ENCODE data around the gene CDKAL1. TPM values are rescaled to one million over a fixed set of nuclear protein-coding genes. Genes with fewer than 3 reads are reported as not detected.
A peak's percentile ranks its signal among the peaks of the same experiment; 100 is the strongest.
"Not testable (repeated sequence)": the region's sequence is repeated elsewhere in the genome, so short reads cannot be mapped to it uniquely, and the experiment has no call there.

The CDKAL1 gene
- total RNA-seq, 5 donors from 2014 or later (not counting 1 experiment from before 2014, with no cell fraction given) = 18.8 to 29.9 (median 20.5) TPM

- Mint-ChIP-seq H3K27me3 (no peaks in the 10 kb centered on the region), H3K9me3 (no peaks in the 10 kb centered on the region), H3K36me3 (no peaks in the 10 kb centered on the region), H3K4me3 (no peak overlapping the region), H3K27ac (no peak overlapping the region), H3K4me1 (no peaks in the 10 kb centered on the region)
- DNase-seq = no peak
- ATAC-seq (replicated peaks in 1 of 4) = no peak
- H3K36me3 ChIP-seq (ENCODE audit: control insufficient read depth in 2 of 2, extremely low read depth in 1 of 2, insufficient read depth in 1 of 2, low read length in 1 of 2) = no peaks in the 10 kb centered on the region
- ChIA-PET CTCF (no interaction called here), POLR2A (no interaction called here)
- H3K4me1 ChIP-seq (ENCODE audit: control insufficient read depth in 1 of 2, extremely low read depth in 1 of 2, insufficient read depth in 2 of 2, low read length in 2 of 2) = no peaks in the 10 kb centered on the region
- WGBS (ENCODE audit: insufficient coverage) = 91% methylated on average over 6 of the region's 8 CpGs
- no peaks in the 10 kb centered on the region for H3K9me3 ChIP-seq
- H3K27me3 ChIP-seq (replicated peaks in 1 of 2; ENCODE audit: control insufficient read depth in 2 of 2, extremely low read depth in 1 of 2, insufficient read depth in 2 of 2, low read length in 1 of 2) = no peaks in the 10 kb centered on the region
- H3K27ac ChIP-seq (ENCODE audit: low read length) = no peak overlapping the region
- H3K4me3 ChIP-seq (ENCODE audit: control insufficient read depth in 1 of 2, extremely low read depth in 1 of 2, low read length in 1 of 2) = no peak overlapping the region
Measured at GRCh38 chr6:20497216-20498040, 36.8 kb upstream of the CDKAL1 start.

- DNase-seq = no peak
- H3K4me1 Mint-ChIP-seq = no peaks in the 10 kb centered on the region
- no peak overlapping the region for H3K4me3 Mint-ChIP-seq
- Histone ChIP-seq H3K27me3 (replicated peaks in 1 of 2; ENCODE audit: control insufficient read depth in 2 of 2, extremely low read depth in 1 of 2, insufficient read depth in 2 of 2, low read length in 1 of 2) (no peaks in the 10 kb centered on the region), H3K36me3 (ENCODE audit: control insufficient read depth in 2 of 2, extremely low read depth in 1 of 2, insufficient read depth in 1 of 2, low read length in 1 of 2) (no peaks in the 10 kb centered on the region), H3K27ac (ENCODE audit: low read length) (no peak overlapping the region), H3K4me1 (ENCODE audit: control insufficient read depth in 1 of 2, extremely low read depth in 1 of 2, insufficient read depth in 2 of 2, low read length in 2 of 2) (no peaks in the 10 kb centered on the region), H3K9me3 (no peaks in the 10 kb centered on the region), H3K4me3 (ENCODE audit: control insufficient read depth in 1 of 2, extremely low read depth in 1 of 2, low read length in 1 of 2) (no peak overlapping the region)
- H3K27me3 Mint-ChIP-seq = no peaks in the 10 kb centered on the region
- no peak for ATAC-seq (replicated peaks in 1 of 4)
- WGBS (ENCODE audit: insufficient coverage) = 100% methylated on average over 1 of the region's 2 CpGs
- no peak overlapping the region for H3K27ac Mint-ChIP-seq
- ChIA-PET POLR2A (no interaction called here), CTCF (no interaction called here)
- no peaks in the 10 kb centered on the region for H3K9me3 Mint-ChIP-seq
- no peaks in the 10 kb centered on the region for H3K36me3 Mint-ChIP-seq
Measured at GRCh38 chr6:20498041-20498385, 36.2 kb upstream of the CDKAL1 start.

DNA sequence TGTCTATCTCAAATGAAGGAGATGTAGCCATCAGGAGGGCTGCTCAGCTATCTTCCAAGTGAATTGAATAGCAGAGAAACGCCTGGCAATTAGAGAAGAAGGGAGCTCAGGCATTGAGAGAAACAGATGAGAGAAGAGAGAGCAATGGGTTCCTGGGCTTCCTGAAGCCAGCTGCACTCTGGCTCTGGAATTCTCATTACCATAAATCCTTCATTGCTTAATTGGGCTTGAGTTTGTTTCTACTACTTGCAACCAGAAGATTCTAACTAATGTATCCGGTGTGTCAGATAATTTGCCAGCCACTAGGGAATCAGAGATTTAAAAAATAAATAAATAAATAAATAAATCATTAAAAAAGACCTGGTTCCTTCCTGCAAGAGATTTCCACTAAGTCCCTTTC lies 25.0 kb upstream of the CDKAL1 start:
- ChIA-PET POLR2A (no interaction called here), CTCF (no interaction called here)
- no peak overlapping the region for H3K4me3 ChIP-seq (ENCODE audit: control insufficient read depth in 1 of 2, extremely low read depth in 1 of 2, low read length in 1 of 2)
- H3K4me1 ChIP-seq (ENCODE audit: control insufficient read depth in 1 of 2, extremely low read depth in 1 of 2, insufficient read depth in 2 of 2, low read length in 2 of 2) = no peaks in the 10 kb centered on the region
- H3K27ac ChIP-seq (ENCODE audit: low read length) = no peak overlapping the region
- H3K27me3 Mint-ChIP-seq = peaks cover 0 to 3% of the 10 kb centered on the region in 2 donors
- DNase-seq = no peak
- no peaks in the 10 kb centered on the region for H3K36me3 ChIP-seq (ENCODE audit: control insufficient read depth in 2 of 2, extremely low read depth in 1 of 2, insufficient read depth in 1 of 2, low read length in 1 of 2)
- no peak overlapping the region for H3K27ac Mint-ChIP-seq
- WGBS (ENCODE audit: insufficient coverage) = no CpG with 5 or more reads among the region's 2 CpGs
- no peaks in the 10 kb centered on the region for H3K4me1 Mint-ChIP-seq
- no peaks in the 10 kb centered on the region for H3K9me3 Mint-ChIP-seq
- no peak for ATAC-seq (replicated peaks in 1 of 4)
- H3K27me3 ChIP-seq (replicated peaks in 1 of 2; ENCODE audit: control insufficient read depth in 2 of 2, extremely low read depth in 1 of 2, insufficient read depth in 2 of 2, low read length in 1 of 2) = peaks cover 0 to 6% of the 10 kb centered on the region in 2 experiments
- H3K36me3 Mint-ChIP-seq = no peaks in the 10 kb centered on the region
- H3K9me3 ChIP-seq = no peaks in the 10 kb centered on the region
- no peak overlapping the region for H3K4me3 Mint-ChIP-seq

DNA sequence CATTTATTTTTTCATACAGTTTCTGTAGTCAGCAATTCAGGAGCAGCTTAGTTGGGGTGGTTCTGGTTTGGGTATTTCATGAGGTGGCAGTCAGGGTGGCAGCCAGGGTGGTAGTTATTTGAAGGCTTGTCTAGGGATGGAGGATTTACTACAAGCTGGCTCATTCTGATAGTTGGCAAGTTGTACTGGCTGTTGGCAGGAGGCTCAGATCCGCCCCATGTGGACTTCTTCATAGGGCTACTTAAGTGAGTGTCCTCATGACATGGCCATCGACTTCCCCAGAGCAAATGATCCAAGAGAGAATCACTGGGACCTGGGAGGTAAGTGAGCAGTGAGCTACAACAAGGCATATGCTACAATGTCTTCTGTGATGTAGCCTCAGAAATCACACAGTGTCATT lies 22.4 kb upstream of the CDKAL1 start:
- ATAC-seq (replicated peaks in 1 of 4) (no peak), DNase-seq (no peak)
- Histone ChIP-seq H3K36me3 (ENCODE audit: control insufficient read depth in 2 of 2, extremely low read depth in 1 of 2, insufficient read depth in 1 of 2, low read length in 1 of 2) (no peaks in the 10 kb centered on the region), H3K9me3 (no peaks in the 10 kb centered on the region), H3K27ac (ENCODE audit: low read length) (no peak overlapping the region), H3K4me1 (ENCODE audit: control insufficient read depth in 1 of 2, extremely low read depth in 1 of 2, insufficient read depth in 2 of 2, low read length in 2 of 2) (no peaks in the 10 kb centered on the region), H3K27me3 (replicated peaks in 1 of 2; ENCODE audit: control insufficient read depth in 2 of 2, extremely low read depth in 1 of 2, insufficient read depth in 2 of 2, low read length in 1 of 2) (peaks cover 0 to 6% of the 10 kb centered on the region in 2 experiments), H3K4me3 (ENCODE audit: control insufficient read depth in 1 of 2, extremely low read depth in 1 of 2, low read length in 1 of 2) (no peak overlapping the region)
- Mint-ChIP-seq H3K4me3 (no peak overlapping the region), H3K36me3 (no peaks in the 10 kb centered on the region), H3K4me1 (no peaks in the 10 kb centered on the region), H3K9me3 (no peaks in the 10 kb centered on the region), H3K27me3 (peaks cover 0 to 3% of the 10 kb centered on the region in 2 donors), H3K27ac (no peak overlapping the region)
- 66% methylated on average over 2 of the region's 2 CpGs for WGBS (ENCODE audit: insufficient coverage)
- CTCF ChIA-PET = no interaction called here
- POLR2A ChIA-PET = no interaction called here

DNA sequence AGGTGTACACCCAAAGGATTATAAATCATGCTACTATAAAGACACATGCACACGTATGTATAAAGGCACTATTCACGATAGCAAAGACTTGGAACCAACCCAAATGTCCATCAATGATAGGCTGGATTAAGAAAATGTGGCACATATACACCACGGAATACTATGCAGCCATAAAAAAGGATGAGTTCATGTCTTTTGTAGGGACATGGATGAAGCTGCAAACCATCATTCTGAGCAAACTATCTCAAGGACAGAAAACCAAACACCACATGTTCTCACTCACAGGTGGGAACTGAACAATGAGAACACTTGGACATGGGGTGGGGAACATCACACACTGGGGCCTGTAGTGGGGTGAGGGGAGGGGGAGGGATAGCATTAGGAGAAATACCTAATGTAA lies 9.0 kb upstream of the CDKAL1 start:
- H3K27ac Mint-ChIP-seq; H3K4me3 Mint-ChIP-seq; H3K27me3 ChIP-seq (replicated peaks in 1 of 2; ENCODE audit: control insufficient read depth in 2 of 2, extremely low read depth in 1 of 2, insufficient read depth in 2 of 2, low read length in 1 of 2); H3K36me3 Mint-ChIP-seq; H3K27me3 Mint-ChIP-seq; H3K4me1 ChIP-seq (ENCODE audit: control insufficient read depth in 1 of 2, extremely low read depth in 1 of 2, insufficient read depth in 2 of 2, low read length in 2 of 2); POLR2A ChIA-PET; H3K27ac ChIP-seq (ENCODE audit: low read length); H3K9me3 Mint-ChIP-seq; H3K9me3 ChIP-seq; DNase-seq; H3K36me3 ChIP-seq (ENCODE audit: control insufficient read depth in 2 of 2, extremely low read depth in 1 of 2, insufficient read depth in 1 of 2, low read length in 1 of 2); ATAC-seq (replicated peaks in 1 of 4); H3K4me3 ChIP-seq (ENCODE audit: control insufficient read depth in 1 of 2, extremely low read depth in 1 of 2, low read length in 1 of 2); CTCF ChIA-PET: not testable (repeated sequence)
- H3K4me1 Mint-ChIP-seq = peaks cover 12 to 15% (median 13%) of the 10 kb centered on the region in 3 donors
- WGBS (ENCODE audit: insufficient coverage) = no CpG with 5 or more reads among the region's 3 CpGs

DNA sequence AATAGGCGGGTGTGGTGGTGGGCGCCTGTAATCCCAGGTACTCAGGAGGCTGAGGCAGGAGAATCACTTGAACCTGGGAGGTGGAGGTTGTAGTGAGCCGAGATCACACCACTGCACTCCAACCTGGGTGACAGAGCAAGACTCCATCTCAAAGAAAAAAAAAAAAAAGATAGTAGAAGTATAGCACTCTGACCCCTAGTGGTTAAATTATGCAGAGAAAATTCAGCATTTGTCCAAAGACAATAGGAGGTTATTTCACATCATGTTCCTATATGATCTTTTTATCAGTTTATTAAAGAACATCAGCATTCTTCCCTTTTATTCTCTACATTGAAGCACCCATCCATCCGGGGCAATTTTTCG lies 5.2 kb upstream of the CDKAL1 start:
- H3K9me3 Mint-ChIP-seq; H3K36me3 ChIP-seq (ENCODE audit: control insufficient read depth in 2 of 2, extremely low read depth in 1 of 2, insufficient read depth in 1 of 2, low read length in 1 of 2); H3K9me3 ChIP-seq; POLR2A ChIA-PET; H3K27me3 ChIP-seq (replicated peaks in 1 of 2; ENCODE audit: control insufficient read depth in 2 of 2, extremely low read depth in 1 of 2, insufficient read depth in 2 of 2, low read length in 1 of 2); H3K4me3 ChIP-seq (ENCODE audit: control insufficient read depth in 1 of 2, extremely low read depth in 1 of 2, low read length in 1 of 2); H3K27ac ChIP-seq (ENCODE audit: low read length); H3K36me3 Mint-ChIP-seq; H3K27ac Mint-ChIP-seq; H3K4me3 Mint-ChIP-seq; H3K27me3 Mint-ChIP-seq: not testable (repeated sequence)
- H3K4me1 Mint-ChIP-seq = peaks cover 13 to 17% (median 14%) of the 10 kb centered on the region in 3 donors
- peak in 3 of 4 experiments; percentile 65 to 80 (median 66) for ATAC-seq (replicated peaks in 1 of 4)
- CTCF ChIA-PET = interaction anchor here (0.6 to 2.3 kb wide), 8 partner anchors 31 to 613 kb away, joined by 3 to 15 read pairs (median 7); no protein-coding TSS in a partner anchor
- 6% methylated on average over 2 of the region's 5 CpGs for WGBS (ENCODE audit: insufficient coverage)
- DNase-seq = peak in 2 of 35 experiments; percentile 6 to 68
- peaks cover 4 to 11% of the 10 kb centered on the region in 2 experiments for H3K4me1 ChIP-seq (ENCODE audit: control insufficient read depth in 1 of 2, extremely low read depth in 1 of 2, insufficient read depth in 2 of 2, low read length in 2 of 2)

Measured in T-cell (primary cell).